Stomach (tissue), 9 donors: ENCODE results near the gene ZNF746. TPM values are rescaled to one million over a fixed set of nuclear protein-coding genes. Genes with fewer than 3 reads are reported as not detected.
"Not testable (repeated sequence)": the region's sequence is repeated elsewhere in the genome, so short reads cannot be mapped to it uniquely, and the experiment has no call there.

Experiments
- DNase-seq, 2 donors: peaks; one replicate each; pipeline versions ENCODE4 v3.0.0 to v3.0.0-alpha.2; 2013 to 2019
- H3K27ac ChIP-seq, 5 donors: fragments of 200-600 bp in 4 of 5; sonication (generic) in 4 of 5; one replicate each; pipeline ENCODE4 v1.5.1; 2013 to 2019; ENCODE audit warnings: mild to moderate bottlenecking in 1 of 5, moderate library complexity in 1 of 5
- H3K27me3 ChIP-seq, 3 donors: fragments of 200-600 bp; sonication (generic); one replicate each; pipeline ENCODE4 v1.5.1; 2017 to 2019; ENCODE audit warnings: mixed run types in 1 of 3
- H3K36me3 ChIP-seq, 4 donors: fragments of 200-600 bp; sonication (generic); 1 replicate in 3 of 4; 2 replicates in 1 of 4; pipeline ENCODE4 v1.5.1; 2016 to 2019
- H3K4me1 ChIP-seq, 4 donors: fragments of 200-600 bp; sonication (generic); one replicate each; pipeline ENCODE4 v1.5.1; 2016 to 2019
- H3K4me3 ChIP-seq, 4 donors: fragments of 200-600 bp; sonication (generic) in 3 of 4; one replicate each; pipeline ENCODE4 v1.5.1; 2016 to 2019; ENCODE audit warnings: mild to moderate bottlenecking in 1 of 4
- H3K9me3 ChIP-seq, 4 donors: fragments of 200-600 bp; sonication (generic); one replicate each; pipeline ENCODE4 v1.5.1; 2016 to 2019
- EP300 ChIP-seq: sonication (generic); formaldehyde crosslinking; IDR thresholded peaks from one replicate; pipeline ENCODE4 v1.6.1; 2017; ENCODE audit warnings: antibody characterized with exemption
- POLR2A ChIP-seq, 4 donors: fragments of 450-650 bp; IDR thresholded peaks; one replicate each; pipeline ENCODE4 v1.6.1; 2016; ENCODE audit warnings: antibody characterized with exemption in 4 of 4, control low read depth in 2 of 4, mild to moderate bottlenecking in 1 of 4, moderate library complexity in 1 of 4
- POLR2AphosphoS5 ChIP-seq, 3 donors: sonication (generic); formaldehyde crosslinking; IDR thresholded peaks; one replicate each; pipeline ENCODE4 v1.6.1; 2016; ENCODE audit warnings: antibody characterized with exemption in 3 of 3
- WGBS, 5 donors: extraction: QIAGEN DNeasy Blood & Tissue Kit in 3 of 5; methylation state at CpG; one replicate each; pipeline versions ENCODE4 v1.1.5 to v1.1.7; 2013 to 2018; 5-methylcytosine and 5-hydroxymethylcytosine counted together
- intact Hi-C: fragments of 100-400 bp; cut with DNase I; formaldehyde crosslinking; loops from one replicate; pipeline ENCODE4 v1.15.1; 2023; ENCODE audit warnings: low total_unique reads
- polyA plus RNA-seq, 3 donors: library from polyadenylated mRNA; stranded (reverse); fragments of 200-250 nt; gene quantifications; one replicate each; pipeline ENCODE4 v1.2.3, GENCODE V29; 2013
- total RNA-seq, 5 donors: library from RNA; depleted of rRNA; stranded (reverse); fragments of >200 nt; gene quantifications; one replicate each; pipeline versions ENCODE4 v1.1.0 to v1.2.3, GENCODE V29; 2014 to 2016
- TF ChIP-seq, protein P1 (sequence below), 7 experiments: fragments of 450-650 bp in 4 of 7; fragments of 200-600 bp in 3 of 7; sonication (generic) in 3 of 7; IDR thresholded peaks; one replicate each; pipeline ENCODE4 v1.5.1; 2016 to 2019; ENCODE audit warnings: antibody characterized with exemption in 7 of 7, control low read depth in 2 of 7, mild to moderate bottlenecking in 1 of 7
- donor health status: healthy with polysubstance abuse.
- donor health status: Bipolar disorder and iron deficiency.
- donor health status: healthy.

The ZNF746 gene
- total and polyA plus RNA-seq, 8 donors, result 4.7 to 128 (median 18.3) TPM

DNA sequence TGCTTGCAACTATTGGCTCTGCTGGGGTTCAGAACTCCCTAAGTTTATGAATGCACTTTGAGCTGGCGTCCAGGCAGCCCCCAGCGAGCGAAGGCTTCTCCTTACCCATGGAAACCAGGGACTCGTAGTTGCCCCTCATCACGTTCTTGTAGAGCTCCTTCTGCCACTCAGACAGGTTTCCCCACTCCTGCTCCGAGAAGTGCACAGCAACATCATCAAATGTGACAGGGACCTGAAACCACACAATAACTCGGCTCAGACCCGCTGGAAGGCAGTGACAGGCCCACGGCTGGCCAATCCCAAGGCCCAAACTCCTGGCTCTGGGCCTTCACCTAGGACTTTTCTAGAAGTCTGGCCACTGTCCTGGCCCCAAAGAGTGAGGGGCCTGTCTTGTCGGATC, 43.6 kb downstream of the ZNF746 start:
- Histone ChIP-seq H3K4me1 (peaks cover 4 to 26% (median 15%) of the 10 kb centered on the region in 4 donors), H3K4me3 (no peak overlapping the region), H3K27ac (no peak overlapping the region), H3K27me3 (no peaks in the 10 kb centered on the region), H3K9me3 (no peaks in the 10 kb centered on the region), H3K36me3 (peaks cover 50 to 79% (median 77%) of the 10 kb centered on the region in 4 donors)
- intact Hi-C loops, result no loop called here
- WGBS, 5 donors, result 94 to 96% (median 95%) methylated on average over 7 to 10 of the region's 10 CpGs
- no peak for DNase-seq
- TF ChIP-seq, protein P1, sequence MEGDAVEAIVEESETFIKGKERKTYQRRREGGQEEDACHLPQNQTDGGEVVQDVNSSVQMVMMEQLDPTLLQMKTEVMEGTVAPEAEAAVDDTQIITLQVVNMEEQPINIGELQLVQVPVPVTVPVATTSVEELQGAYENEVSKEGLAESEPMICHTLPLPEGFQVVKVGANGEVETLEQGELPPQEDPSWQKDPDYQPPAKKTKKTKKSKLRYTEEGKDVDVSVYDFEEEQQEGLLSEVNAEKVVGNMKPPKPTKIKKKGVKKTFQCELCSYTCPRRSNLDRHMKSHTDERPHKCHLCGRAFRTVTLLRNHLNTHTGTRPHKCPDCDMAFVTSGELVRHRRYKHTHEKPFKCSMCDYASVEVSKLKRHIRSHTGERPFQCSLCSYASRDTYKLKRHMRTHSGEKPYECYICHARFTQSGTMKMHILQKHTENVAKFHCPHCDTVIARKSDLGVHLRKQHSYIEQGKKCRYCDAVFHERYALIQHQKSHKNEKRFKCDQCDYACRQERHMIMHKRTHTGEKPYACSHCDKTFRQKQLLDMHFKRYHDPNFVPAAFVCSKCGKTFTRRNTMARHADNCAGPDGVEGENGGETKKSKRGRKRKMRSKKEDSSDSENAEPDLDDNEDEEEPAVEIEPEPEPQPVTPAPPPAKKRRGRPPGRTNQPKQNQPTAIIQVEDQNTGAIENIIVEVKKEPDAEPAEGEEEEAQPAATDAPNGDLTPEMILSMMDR (IDR thresholded peaks at IDR 0.05), result no peak
- no peak for TF ChIP-seq POLR2AphosphoS5 (IDR thresholded peaks at IDR 0.05)
- no peak for TF ChIP-seq POLR2A (IDR thresholded peaks at IDR 0.05)
- no peak for TF ChIP-seq EP300

DNA sequence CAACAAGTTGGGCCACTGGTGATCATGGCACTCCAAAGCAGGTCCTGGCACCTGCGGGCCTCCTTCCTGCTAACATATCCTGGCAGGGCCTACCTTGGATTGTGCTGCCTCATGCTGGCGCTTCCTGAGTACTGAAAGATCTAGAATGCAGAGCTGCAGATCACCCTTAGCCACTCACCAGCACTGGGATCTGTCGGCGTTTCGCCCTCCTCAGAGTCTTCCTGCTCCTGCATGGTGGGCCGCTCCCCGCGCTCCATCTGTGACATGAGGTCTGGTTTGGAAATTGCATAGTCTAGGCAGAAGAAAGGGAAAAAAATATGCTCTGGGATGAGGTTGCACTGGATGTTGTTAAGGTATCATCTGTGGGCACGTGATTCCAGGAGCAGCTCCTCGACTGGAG, 46.8 kb downstream of the ZNF746 start:
- no peaks in the 10 kb centered on the region for H3K4me1 ChIP-seq
- TF ChIP-seq, protein P1 (IDR thresholded peaks at IDR 0.05), result no peak
- TF ChIP-seq POLR2AphosphoS5 (IDR thresholded peaks at IDR 0.05), result no peak
- TF ChIP-seq EP300, result no peak
- no peak for TF ChIP-seq POLR2A (IDR thresholded peaks at IDR 0.05)
- 91 to 98% (median 96%) methylated on average over 10 of the region's 10 CpGs for WGBS, 5 donors
- DNase-seq, result no peak
- H3K27me3 ChIP-seq, result no peaks in the 10 kb centered on the region
- no peak overlapping the region for H3K27ac ChIP-seq
- intact Hi-C loops, result no loop called here
- peaks cover 71 to 99% (median 96%) of the 10 kb centered on the region in 4 donors for H3K36me3 ChIP-seq
- H3K9me3 ChIP-seq, result no peaks in the 10 kb centered on the region
- no peak overlapping the region for H3K4me3 ChIP-seq

DNA sequence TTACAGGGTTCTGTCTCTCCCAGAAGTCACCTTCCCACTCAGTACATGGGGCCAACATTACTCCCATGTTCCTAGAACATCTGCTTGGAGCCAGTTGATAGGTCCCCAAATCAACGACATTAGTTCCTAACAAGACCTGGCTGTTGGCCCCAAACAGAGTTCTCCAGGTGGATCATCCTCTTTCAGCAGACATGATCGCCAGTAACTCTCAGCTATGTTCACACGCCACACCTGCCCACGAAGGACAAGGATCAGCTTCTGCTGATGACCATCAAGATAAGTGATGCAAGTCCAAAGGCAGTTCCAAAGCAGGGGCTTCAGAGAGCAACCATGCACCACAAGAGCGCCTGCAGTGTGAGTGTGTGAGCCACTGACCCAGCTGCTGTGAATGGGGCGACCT, 47.7 kb downstream of the ZNF746 start:
- TF ChIP-seq POLR2AphosphoS5 (IDR thresholded peaks at IDR 0.05) (no peak), POLR2A (IDR thresholded peaks at IDR 0.05) (no peak), EP300 (no peak)
- TF ChIP-seq, protein P1 (IDR thresholded peaks at IDR 0.05), result no peak
- peaks cover 67 to 99% (median 96%) of the 10 kb centered on the region in 4 donors for H3K36me3 ChIP-seq
- DNase-seq, result no peak
- H3K27me3 ChIP-seq, result no peaks in the 10 kb centered on the region
- no peaks in the 10 kb centered on the region for H3K4me1 ChIP-seq
- no peak overlapping the region for H3K4me3 ChIP-seq
- intact Hi-C loops, result no loop called here
- 92 to 98% (median 97%) methylated on average over 5 to 6 of the region's 6 CpGs for WGBS, 5 donors
- no peak overlapping the region for H3K27ac ChIP-seq
- H3K9me3 ChIP-seq, result no peaks in the 10 kb centered on the region

DNA sequence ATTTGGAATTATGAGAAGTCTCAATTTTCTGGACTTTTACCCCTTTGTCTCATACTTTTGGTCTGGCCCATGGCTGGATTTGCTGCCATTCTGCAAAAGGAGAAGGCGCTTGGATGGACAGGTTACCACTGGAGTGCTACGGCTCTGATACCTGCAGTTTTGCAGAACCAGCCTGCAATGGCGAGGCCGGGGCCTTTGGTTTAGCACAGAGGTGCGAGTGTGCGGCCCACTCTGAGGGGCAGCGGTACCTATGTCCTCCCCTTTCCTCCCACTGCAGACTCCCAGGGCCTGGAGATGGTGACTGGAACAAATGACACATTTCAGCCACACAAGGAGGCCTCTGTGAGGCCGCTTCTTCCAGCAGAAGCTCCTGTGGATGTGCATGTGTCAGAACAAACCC, 48.6 kb downstream of the ZNF746 start:
- Histone ChIP-seq H3K4me3 (no peak overlapping the region), H3K36me3 (peaks cover 59 to 99% (median 96%) of the 10 kb centered on the region in 4 donors), H3K27ac (no peak overlapping the region), H3K9me3 (no peaks in the 10 kb centered on the region), H3K4me1 (no peaks in the 10 kb centered on the region), H3K27me3 (no peaks in the 10 kb centered on the region)
- intact Hi-C loops, result no loop called here
- DNase-seq, result no peak
- WGBS, 5 donors, result 85 to 99% (median 93%) methylated on average over 8 of the region's 8 CpGs
- no peak for TF ChIP-seq EP300
- no peak for TF ChIP-seq POLR2A (IDR thresholded peaks at IDR 0.05)
- TF ChIP-seq, protein P1 (IDR thresholded peaks at IDR 0.05), result no peak
- no peak for TF ChIP-seq POLR2AphosphoS5 (IDR thresholded peaks at IDR 0.05)

DNA sequence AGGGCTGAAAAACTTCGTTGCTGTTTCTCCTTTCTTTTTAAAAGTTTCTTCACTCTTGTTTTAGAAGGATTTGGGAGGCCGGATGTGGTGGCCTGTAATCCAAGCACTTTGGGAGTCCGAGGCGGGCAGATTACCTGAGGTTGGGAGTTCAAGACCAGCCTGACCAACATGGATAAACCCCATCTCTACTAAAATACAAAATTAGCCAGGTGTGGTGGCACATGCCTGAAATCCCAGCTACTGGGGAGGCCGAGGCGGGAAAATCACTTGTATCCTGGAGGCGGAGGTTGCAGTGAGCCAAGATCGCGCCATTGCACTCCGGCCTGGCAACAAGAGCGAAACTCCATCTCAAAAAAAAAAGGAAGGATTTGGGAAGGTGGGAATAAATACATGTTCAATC, 51.6 kb downstream of the ZNF746 start:
- H3K27ac ChIP-seq, H3K27me3 ChIP-seq, H3K4me1 ChIP-seq, DNase-seq, intact Hi-C loops, H3K4me3 ChIP-seq, H3K9me3 ChIP-seq: not testable (repeated sequence)
- H3K36me3 ChIP-seq, result peaks cover 45 to 82% (median 74%) of the 10 kb centered on the region in 4 donors
- 95 to 98% (median 97%) methylated on average over 11 of the region's 11 CpGs for WGBS, 5 donors
